ENCODE measurements around the gene ZNF121.

Gene ZNF121

DNA sequence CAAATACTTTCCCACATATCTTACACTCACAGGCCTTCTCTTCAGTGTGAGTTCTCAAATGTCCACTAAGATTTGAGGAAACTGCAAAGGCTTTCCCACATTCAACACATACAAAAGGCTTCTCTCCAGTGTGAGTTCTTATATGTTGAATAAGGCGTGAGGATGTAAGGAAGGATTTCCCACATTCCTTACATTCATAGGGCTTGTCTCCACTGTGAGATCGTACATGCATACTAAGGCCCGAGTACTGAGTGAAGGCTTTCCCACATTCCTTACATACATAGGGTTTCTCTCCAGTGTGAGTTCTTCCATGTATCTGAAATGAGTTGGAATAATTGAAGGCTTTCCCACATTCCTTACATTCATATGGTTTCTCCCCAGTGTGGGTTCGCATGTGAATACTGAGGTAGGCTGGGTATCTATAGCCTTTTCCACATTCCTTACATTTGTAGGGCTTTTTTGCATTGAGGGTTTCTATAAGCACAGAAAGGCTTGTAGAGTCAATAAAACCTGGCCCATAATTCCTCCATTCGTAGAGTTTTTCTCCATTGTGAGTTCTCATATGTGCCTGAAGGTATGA is 55.5 kb downstream of the ZNF121 start:
- TF ChIP-seq, protein P1, sequence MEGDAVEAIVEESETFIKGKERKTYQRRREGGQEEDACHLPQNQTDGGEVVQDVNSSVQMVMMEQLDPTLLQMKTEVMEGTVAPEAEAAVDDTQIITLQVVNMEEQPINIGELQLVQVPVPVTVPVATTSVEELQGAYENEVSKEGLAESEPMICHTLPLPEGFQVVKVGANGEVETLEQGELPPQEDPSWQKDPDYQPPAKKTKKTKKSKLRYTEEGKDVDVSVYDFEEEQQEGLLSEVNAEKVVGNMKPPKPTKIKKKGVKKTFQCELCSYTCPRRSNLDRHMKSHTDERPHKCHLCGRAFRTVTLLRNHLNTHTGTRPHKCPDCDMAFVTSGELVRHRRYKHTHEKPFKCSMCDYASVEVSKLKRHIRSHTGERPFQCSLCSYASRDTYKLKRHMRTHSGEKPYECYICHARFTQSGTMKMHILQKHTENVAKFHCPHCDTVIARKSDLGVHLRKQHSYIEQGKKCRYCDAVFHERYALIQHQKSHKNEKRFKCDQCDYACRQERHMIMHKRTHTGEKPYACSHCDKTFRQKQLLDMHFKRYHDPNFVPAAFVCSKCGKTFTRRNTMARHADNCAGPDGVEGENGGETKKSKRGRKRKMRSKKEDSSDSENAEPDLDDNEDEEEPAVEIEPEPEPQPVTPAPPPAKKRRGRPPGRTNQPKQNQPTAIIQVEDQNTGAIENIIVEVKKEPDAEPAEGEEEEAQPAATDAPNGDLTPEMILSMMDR (IDR thresholded peaks at IDR 0.05; ENCODE audit: insufficient read depth, low read length, poor library complexity, severe bottlenecking), result no peak
- Histone ChIP-seq H3K36me3 (ENCODE audit: control insufficient read depth, insufficient read depth, low read length) (peaks cover 32% of the 10 kb centered on the region), H3K27me3 (replicated peaks; ENCODE audit: control insufficient read depth, insufficient read depth, low read length) (no peaks in the 10 kb centered on the region), H3K4me3 (replicated peaks; ENCODE audit: low read depth, low read length) (no peak overlapping the region)
- no peak for DNase-seq (ENCODE audit: extremely low read depth, insufficient read length)

DNA sequence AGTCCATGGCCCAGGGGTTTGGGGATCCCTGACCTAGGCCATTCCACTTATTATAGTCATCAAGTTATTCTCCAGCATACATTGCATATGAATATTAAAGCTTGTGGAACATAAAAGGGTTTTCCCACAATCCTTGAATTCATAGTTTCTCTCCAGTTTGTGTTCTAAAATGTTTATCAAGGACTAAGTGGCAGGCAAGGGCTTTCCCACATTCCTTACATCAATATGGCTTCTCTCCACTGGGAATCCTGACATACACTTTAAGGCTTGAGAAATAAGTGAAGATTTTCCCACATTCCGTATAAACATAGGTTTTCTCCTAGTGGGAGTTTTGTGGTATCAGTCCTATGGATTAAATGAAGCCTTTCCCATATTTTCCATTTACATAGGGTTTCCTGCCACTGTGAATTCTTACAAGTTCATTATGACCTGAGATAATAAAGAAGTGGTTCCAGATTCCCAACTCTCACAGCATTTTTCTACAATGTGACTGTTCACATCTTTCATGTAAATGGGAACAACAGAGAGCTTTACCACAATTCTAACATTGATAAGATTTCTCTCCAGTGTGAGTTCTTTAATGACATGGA is 60.3 kb downstream of the ZNF121 start:
- no peak for DNase-seq (ENCODE audit: extremely low read depth, insufficient read length)
- H3K36me3 ChIP-seq (ENCODE audit: control insufficient read depth, insufficient read depth, low read length), result peaks cover 6% of the 10 kb centered on the region

More for the DNA sequence above, 60.3 kb downstream of the ZNF121 start:
- no peak overlapping the region for H3K4me3 ChIP-seq (replicated peaks; ENCODE audit: low read depth, low read length)
- no peaks in the 10 kb centered on the region for H3K27me3 ChIP-seq (replicated peaks; ENCODE audit: control insufficient read depth, insufficient read depth, low read length)
- TF ChIP-seq, protein P1 (IDR thresholded peaks at IDR 0.05; ENCODE audit: insufficient read depth, low read length, poor library complexity, severe bottlenecking), result no peak

All from GM06990 (cell line).